Erythroblast (primary cell): ENCODE results near the gene SCAI.
"Not testable (repeated sequence)": the region's sequence is repeated elsewhere in the genome, so short reads cannot be mapped to it uniquely, and the experiment has no call there.

ENCODE experiments used
- GATA1 ChIP-seq: IDR thresholded peaks from 2 replicates; pipeline ENCODE4 v1.6.1; 2011; ENCODE audit warnings: low read depth, mild to moderate bottlenecking, control low read depth, low read length, moderate library complexity
- POLR2A ChIP-seq: IDR thresholded peaks from 2 replicates; pipeline ENCODE4 v1.6.1; 2011; ENCODE audit warnings: mild to moderate bottlenecking, low read length

DNA sequence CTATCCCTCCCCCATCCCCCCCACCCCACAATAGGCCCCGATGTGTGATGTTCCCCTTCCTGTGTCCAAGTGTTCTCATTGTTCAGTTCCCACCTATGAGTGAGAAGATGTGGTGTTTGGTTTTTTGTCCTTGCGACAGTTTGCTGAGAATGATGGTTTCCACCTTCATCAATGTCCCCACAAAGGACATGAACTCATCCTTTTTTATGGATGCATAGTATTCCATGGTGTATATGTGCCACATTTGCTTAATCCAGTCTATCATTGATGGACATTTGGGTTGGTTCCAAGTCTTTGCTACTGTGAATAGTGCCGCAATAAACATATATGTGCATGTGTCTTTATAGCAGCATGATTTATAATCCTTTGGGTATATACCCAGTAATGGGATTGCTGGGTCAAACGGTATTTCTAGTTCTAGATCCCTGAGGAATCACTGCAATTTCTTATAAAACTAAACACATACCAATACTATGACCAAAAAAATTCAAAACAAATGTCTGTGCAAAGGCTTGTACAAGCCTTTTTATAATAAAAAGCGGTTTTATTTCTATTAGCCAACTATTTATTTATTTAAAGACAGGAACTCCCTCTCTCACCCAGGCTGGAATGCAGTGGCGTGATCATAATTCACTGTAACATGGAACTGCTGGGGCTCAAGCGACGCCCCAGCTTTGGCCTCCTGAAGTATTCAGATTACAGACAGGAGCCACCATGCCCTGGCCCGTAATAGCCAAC lies 183.5 kb downstream of the SCAI start:
- not testable (repeated sequence) for TF ChIP-seq POLR2A, GATA1
